ENCODE results near the gene TMPRSS9. TPM values are rescaled to one million over a fixed set of nuclear protein-coding genes. Genes with fewer than 3 reads are reported as not detected.

Gene TMPRSS9
- polyA plus RNA-seq, 1 donor from 2014 or later, result not detected

- TF ChIP-seq EP300 (conservative IDR thresholded peaks at IDR 0.05; ENCODE audit: poor library complexity, severe bottlenecking) (no peak), POLR2AphosphoS5 (IDR thresholded peaks at IDR 0.05) (no peak), EZH2 (IDR thresholded peaks at IDR 0.05; ENCODE audit: borderline replicate concordance, insufficient read depth, low read length, poor library complexity, severe bottlenecking) (no peak)
- TF ChIP-seq, protein P1, sequence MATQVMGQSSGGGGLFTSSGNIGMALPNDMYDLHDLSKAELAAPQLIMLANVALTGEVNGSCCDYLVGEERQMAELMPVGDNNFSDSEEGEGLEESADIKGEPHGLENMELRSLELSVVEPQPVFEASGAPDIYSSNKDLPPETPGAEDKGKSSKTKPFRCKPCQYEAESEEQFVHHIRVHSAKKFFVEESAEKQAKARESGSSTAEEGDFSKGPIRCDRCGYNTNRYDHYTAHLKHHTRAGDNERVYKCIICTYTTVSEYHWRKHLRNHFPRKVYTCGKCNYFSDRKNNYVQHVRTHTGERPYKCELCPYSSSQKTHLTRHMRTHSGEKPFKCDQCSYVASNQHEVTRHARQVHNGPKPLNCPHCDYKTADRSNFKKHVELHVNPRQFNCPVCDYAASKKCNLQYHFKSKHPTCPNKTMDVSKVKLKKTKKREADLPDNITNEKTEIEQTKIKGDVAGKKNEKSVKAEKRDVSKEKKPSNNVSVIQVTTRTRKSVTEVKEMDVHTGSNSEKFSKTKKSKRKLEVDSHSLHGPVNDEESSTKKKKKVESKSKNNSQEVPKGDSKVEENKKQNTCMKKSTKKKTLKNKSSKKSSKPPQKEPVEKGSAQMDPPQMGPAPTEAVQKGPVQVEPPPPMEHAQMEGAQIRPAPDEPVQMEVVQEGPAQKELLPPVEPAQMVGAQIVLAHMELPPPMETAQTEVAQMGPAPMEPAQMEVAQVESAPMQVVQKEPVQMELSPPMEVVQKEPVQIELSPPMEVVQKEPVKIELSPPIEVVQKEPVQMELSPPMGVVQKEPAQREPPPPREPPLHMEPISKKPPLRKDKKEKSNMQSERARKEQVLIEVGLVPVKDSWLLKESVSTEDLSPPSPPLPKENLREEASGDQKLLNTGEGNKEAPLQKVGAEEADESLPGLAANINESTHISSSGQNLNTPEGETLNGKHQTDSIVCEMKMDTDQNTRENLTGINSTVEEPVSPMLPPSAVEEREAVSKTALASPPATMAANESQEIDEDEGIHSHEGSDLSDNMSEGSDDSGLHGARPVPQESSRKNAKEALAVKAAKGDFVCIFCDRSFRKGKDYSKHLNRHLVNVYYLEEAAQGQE (IDR thresholded peaks at IDR 0.05; ENCODE audit: borderline replicate concordance), result no peak
- no peaks in the 10 kb centered on the region for H4K20me1 ChIP-seq (ENCODE audit: insufficient read depth)
- H3K27ac ChIP-seq (ENCODE audit: low read length), result no peak overlapping the region
Measured at GRCh38 chr19:2454962-2455850, 95.1 kb downstream of the TMPRSS9 start.

GRCh38 chr19:2455851-2456570, 95.9 kb downstream of the TMPRSS9 start:
- Histone ChIP-seq H3K9ac (ENCODE audit: low read length) (peak overlapping the region; percentile 86), H3F3A (ENCODE audit: insufficient read depth, low read length, poor library complexity, severe bottlenecking) (no peaks in the 10 kb centered on the region), H2AFZ (ENCODE audit: low read depth, low read length) (peak overlapping the region; percentile 27), H3K9me3 (ENCODE audit: low read length) (no peaks in the 10 kb centered on the region), H4K20me1 (ENCODE audit: insufficient read depth) (no peaks in the 10 kb centered on the region), H3K27ac (ENCODE audit: low read length) (peak overlapping the region; percentile 42), H3K36me3 (ENCODE audit: insufficient read depth, low read length) (no peaks in the 10 kb centered on the region), H3K4me3 (ENCODE audit: low read length) (peak overlapping the region; percentile 97), H3K27me3 (ENCODE audit: insufficient read depth, low read depth, low read length) (no peaks in the 10 kb centered on the region), H3K79me2 (replicated peaks; ENCODE audit: insufficient read depth, low read length) (peaks cover 27% of the 10 kb centered on the region), H3K9me2 (ENCODE audit: insufficient read depth, low read length) (no peaks in the 10 kb centered on the region), H3K4me2 (ENCODE audit: low read length) (peak overlapping the region; percentile 73)
- TF ChIP-seq, protein P2, sequence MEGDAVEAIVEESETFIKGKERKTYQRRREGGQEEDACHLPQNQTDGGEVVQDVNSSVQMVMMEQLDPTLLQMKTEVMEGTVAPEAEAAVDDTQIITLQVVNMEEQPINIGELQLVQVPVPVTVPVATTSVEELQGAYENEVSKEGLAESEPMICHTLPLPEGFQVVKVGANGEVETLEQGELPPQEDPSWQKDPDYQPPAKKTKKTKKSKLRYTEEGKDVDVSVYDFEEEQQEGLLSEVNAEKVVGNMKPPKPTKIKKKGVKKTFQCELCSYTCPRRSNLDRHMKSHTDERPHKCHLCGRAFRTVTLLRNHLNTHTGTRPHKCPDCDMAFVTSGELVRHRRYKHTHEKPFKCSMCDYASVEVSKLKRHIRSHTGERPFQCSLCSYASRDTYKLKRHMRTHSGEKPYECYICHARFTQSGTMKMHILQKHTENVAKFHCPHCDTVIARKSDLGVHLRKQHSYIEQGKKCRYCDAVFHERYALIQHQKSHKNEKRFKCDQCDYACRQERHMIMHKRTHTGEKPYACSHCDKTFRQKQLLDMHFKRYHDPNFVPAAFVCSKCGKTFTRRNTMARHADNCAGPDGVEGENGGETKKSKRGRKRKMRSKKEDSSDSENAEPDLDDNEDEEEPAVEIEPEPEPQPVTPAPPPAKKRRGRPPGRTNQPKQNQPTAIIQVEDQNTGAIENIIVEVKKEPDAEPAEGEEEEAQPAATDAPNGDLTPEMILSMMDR (IDR thresholded peaks at IDR 0.05; ENCODE audit: poor library complexity, severe bottlenecking), result no peak
- TF ChIP-seq SMC3 (conservative IDR thresholded peaks at IDR 0.05; ENCODE audit: poor library complexity) (no peak), TAF1 (IDR thresholded peaks at IDR 0.05; ENCODE audit: low read depth) (no peak), POLR2AphosphoS5 (IDR thresholded peaks at IDR 0.05) (no peak), MXI1 (conservative IDR thresholded peaks at IDR 0.05; ENCODE audit: poor library complexity, severe bottlenecking) (no peak), RAD21 (conservative IDR thresholded peaks at IDR 0.05) (no peak)
- TF ChIP-seq, protein P1 (IDR thresholded peaks at IDR 0.05; ENCODE audit: borderline replicate concordance), result no peak

More at GRCh38 chr19:2454962-2455850, 95.1 kb downstream of the TMPRSS9 start:
- Histone ChIP-seq H3K36me3 (ENCODE audit: insufficient read depth, low read length) (no peaks in the 10 kb centered on the region), H3K4me3 (ENCODE audit: low read length) (peak overlapping the region; percentile 97), H3K79me2 (replicated peaks; ENCODE audit: insufficient read depth, low read length) (peaks cover 29% of the 10 kb centered on the region), H3K9me2 (ENCODE audit: insufficient read depth, low read length) (no peaks in the 10 kb centered on the region), H3K9me3 (ENCODE audit: low read length) (no peaks in the 10 kb centered on the region), H3K27me3 (ENCODE audit: insufficient read depth, low read depth, low read length) (no peaks in the 10 kb centered on the region), H3K4me2 (ENCODE audit: low read length) (peak overlapping the region; percentile 73), H3K9ac (ENCODE audit: low read length) (peak overlapping the region; percentile 86), H3F3A (ENCODE audit: insufficient read depth, low read length, poor library complexity, severe bottlenecking) (no peaks in the 10 kb centered on the region), H2AFZ (ENCODE audit: low read depth, low read length) (no peak overlapping the region)

Measured in neural cell (in vitro differentiated cells).